ENCODE measurements around the gene DACT3.

Gene DACT3, protein sequence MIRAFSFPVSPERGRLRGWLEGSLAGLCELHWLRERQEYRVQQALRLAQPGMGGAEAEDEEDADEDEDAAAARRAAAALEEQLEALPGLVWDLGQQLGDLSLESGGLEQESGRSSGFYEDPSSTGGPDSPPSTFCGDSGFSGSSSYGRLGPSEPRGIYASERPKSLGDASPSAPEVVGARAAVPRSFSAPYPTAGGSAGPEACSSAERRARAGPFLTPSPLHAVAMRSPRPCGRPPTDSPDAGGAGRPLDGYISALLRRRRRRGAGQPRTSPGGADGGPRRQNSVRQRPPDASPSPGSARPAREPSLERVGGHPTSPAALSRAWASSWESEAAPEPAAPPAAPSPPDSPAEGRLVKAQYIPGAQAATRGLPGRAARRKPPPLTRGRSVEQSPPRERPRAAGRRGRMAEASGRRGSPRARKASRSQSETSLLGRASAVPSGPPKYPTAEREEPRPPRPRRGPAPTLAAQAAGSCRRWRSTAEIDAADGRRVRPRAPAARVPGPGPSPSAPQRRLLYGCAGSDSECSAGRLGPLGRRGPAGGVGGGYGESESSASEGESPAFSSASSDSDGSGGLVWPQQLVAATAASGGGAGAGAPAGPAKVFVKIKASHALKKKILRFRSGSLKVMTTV

DNA sequence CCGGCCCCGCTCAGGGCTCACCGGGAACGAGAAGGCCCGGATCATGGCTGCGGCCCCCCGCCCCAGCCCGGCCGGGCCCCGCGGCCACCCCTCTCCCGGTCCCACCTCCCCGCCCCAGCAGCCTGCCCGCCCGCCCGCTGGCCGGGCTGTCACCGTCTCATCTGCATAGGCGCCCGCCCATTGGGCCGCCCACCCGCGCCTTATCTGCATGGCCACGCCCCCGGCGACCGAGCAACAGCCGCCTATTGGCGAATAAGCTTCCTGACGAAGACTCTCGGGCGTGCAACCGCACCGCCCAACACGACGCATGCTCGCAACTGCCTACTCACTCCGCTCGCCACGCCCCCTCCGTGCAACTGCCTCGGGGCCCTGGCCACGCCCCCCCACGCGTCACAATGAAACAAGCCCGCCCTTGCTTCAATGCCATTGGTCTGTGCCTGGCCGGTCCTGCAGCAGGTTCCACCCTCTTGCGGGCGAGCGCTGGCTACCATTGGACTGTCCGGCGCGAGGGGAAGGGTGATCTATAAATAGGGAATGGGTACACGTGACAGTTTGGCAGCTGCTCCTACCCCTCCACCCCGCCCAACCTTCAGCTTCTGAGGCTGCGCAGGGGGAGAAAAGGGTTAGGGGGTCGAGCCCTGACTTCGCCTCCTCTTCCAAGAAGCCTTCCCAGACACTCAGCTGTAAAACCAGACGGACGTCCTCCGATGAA lies at the start of gene DACT3:
Gene DACT3, minus strand, starts transcription at position 163 of the 712 bp plus-strand sequence. Its CDS starts 118 bp downstream, at position 45.
- H3K9me3 ChIP-seq (ENCODE audit: control insufficient read depth, insufficient read depth, low read length), result no peaks in the 10 kb centered on the region
- no peaks in the 10 kb centered on the region for H3K4me1 ChIP-seq (ENCODE audit: insufficient read depth, low read length)
- peak within 1 kb of the TSS; percentile 63; the same call in 1 of the 2 replicates for H3K9ac ChIP-seq (ENCODE audit: low read depth, low read length)
- H3K36me3 ChIP-seq (ENCODE audit: insufficient read depth, low read length), result no peaks in the 10 kb centered on the region

DNA sequence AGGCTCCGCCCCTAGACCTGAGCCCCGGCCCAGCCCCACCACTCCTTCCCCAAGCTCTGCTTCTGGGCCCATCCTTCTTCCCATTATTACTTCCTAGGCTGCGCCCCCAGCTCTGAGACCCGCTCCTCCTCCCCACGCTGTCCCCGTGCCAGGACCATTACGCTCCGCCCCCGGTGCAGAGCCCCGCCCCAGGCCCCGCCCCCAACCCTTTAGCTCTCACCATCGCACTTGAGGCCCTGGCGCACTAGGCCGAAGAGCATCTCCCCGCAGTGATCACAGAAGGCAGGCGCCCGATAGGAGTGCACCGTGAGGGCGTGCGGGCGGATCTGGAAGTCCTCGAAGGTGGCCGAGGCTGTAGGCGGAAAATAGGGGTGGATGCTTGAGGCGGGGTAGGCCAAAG lies 49.7 kb upstream of the DACT3 start:
- Histone ChIP-seq H3K9me3 (ENCODE audit: control insufficient read depth, insufficient read depth, low read length) (no peaks in the 10 kb centered on the region), H3K4me1 (ENCODE audit: insufficient read depth, low read length) (peaks cover 5% of the 10 kb centered on the region; the same call in 1 of the 2 replicates), H3K36me3 (ENCODE audit: insufficient read depth, low read length) (no peaks in the 10 kb centered on the region), H3K9ac (ENCODE audit: low read depth, low read length) (no peak overlapping the region)

DNA sequence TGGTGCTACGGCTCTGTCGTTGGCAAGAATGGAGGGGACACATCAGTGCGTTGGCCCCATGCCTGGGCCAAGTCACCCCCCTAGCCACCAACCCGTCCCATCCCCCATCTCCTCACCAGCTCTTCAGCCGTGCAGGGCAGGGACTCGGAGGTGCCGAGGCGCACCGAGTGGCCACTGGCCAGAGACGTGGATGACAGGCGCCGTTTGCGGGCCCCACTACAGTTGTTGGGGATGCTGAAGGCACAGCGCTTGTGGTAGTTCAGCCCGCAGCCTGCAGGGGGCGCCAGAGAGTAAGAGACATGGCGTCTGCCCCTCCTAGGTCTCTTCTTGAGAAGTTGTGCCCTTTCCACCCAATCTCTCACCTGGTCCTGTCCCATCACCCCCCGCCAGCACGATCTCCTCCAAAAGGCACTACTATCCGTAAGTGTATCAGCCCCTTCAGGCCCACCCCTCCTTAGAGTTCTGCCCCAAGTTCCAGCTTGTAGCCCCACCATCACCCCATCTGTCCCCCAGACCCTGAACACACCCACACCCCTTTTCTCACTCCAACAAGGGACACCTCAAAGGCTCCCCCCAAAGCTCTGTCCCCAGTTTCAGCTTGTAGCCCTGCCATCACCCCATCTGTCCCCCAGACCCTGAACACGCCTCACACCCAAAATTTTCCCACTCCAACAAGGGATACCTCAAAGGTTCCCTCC lies 43.5 kb upstream of the DACT3 start:
- Histone ChIP-seq H3K36me3 (ENCODE audit: insufficient read depth, low read length) (peaks cover 13% of the 10 kb centered on the region), H3K4me1 (ENCODE audit: insufficient read depth, low read length) (no peaks in the 10 kb centered on the region), H3K9ac (ENCODE audit: low read depth, low read length) (no peak overlapping the region), H3K9me3 (ENCODE audit: control insufficient read depth, insufficient read depth, low read length) (no peaks in the 10 kb centered on the region)

DNA sequence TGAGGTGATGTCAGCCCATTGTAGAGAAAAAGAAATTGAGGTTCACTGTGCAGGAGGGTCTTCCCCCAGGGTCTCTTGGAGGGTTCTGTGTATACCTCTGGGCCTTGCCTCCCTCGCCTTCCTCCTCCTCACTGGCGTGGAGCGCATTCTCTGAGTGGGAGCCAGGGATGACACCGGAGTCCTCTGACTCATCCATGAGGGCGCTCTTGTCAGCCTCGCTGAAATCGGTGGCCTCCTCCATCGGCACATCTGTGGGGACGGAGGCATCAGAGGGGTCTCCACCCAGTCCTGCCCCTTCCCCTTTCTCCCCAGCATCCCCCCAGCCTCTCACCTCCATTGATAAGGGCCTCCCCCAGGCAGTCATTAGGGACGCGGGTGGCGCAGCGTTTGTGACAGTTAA lies 39.7 kb upstream of the DACT3 start:
- H3K9ac ChIP-seq (ENCODE audit: low read depth, low read length), result no peak overlapping the region
- H3K9me3 ChIP-seq (ENCODE audit: control insufficient read depth, insufficient read depth, low read length), result no peaks in the 10 kb centered on the region
- H3K36me3 ChIP-seq (ENCODE audit: insufficient read depth, low read length), result peaks cover 13% of the 10 kb centered on the region
- peaks cover 5% of the 10 kb centered on the region for H3K4me1 ChIP-seq (ENCODE audit: insufficient read depth, low read length)

DNA sequence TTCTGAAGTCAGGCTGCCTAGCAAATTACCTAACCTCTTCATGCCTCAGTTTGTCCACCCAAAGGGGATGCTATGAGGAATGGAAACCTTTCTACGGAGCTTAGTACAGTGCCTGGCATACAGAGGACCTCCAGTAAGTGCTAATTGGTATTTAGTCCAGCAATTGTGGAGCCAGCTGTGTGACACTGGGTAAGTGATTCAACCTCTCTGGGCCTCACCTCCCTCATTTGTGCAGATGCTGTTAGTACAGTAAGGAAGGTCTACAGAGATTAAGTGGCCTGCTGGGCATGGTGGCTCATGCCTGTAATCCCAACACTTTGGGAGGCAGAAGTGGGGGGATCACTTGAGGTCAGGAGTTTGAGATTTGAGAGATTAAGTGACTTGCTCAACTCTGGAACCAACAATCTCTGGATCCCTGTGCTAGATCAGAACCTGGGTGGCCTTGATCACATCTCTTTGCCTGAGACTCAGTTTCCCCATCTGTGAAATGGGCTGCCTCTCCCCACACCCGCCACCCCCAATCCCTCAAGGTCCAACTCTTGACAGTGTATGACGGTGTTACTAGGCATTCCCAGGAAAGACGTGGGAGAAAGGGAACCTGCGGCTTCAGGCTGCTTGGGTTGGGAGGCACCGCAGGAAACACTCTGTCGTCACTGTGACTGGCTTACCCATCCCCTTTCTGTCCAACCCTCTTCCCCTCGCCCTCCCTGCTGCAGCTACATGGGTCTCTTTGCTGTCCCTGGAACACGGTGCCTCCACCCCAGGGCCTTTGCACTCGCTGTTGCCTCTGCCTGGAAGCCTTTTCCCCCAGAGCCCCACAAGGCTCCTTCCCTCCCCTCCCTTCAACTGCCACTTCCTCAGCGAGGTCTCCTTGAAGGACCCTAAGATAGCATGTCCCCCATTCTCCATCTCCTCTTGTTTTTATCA lies 37.7 kb upstream of the DACT3 start:
- Histone ChIP-seq H3K36me3 (ENCODE audit: insufficient read depth, low read length) (peaks cover 16% of the 10 kb centered on the region), H3K9me3 (ENCODE audit: control insufficient read depth, insufficient read depth, low read length) (no peaks in the 10 kb centered on the region), H3K4me1 (ENCODE audit: insufficient read depth, low read length) (peaks cover 5% of the 10 kb centered on the region), H3K9ac (ENCODE audit: low read depth, low read length) (no peak overlapping the region)

DNA sequence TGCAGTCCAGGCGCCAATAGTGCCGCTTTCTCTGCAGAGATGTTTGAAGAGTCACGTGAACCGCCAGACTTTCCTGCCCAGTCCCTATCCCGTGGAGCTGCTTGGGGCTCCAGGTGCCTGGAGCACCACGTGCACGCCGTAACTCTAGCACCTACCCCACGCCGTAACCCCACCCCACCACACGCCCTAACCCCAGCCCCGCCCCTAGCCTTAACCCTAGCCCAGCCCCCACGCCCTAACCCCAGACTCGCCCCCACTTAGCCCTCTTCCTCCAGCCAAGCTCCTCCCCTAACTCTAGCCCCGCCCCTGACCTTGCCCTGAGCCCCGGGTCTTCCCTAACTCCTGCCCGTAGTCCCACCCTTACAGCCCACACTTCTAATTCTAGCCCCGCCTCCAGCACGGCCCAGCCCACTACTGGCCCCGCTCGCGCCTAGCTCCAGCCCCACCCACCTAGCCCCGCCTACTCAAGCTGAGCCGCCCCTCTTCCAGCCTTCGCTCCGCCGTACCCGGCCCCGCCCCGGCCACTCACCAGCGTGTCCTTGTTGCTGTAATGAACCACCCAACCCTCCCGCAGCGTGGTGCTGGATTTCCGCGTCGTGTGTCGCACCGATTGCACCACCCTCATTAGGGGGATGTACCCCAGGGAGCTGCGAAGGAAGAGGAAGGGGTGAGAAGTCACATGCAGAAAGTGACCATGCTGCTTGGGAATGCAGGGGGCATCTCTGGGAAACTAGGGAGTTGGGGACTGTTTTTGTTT lies 36.4 kb upstream of the DACT3 start:
- H3K4me1 ChIP-seq (ENCODE audit: insufficient read depth, low read length), result peaks cover 5% of the 10 kb centered on the region
- no peaks in the 10 kb centered on the region for H3K9me3 ChIP-seq (ENCODE audit: control insufficient read depth, insufficient read depth, low read length)
- H3K9ac ChIP-seq (ENCODE audit: low read depth, low read length), result peak overlapping the region; percentile 32; the same call in 1 of the 2 replicates
- H3K36me3 ChIP-seq (ENCODE audit: insufficient read depth, low read length), result peaks cover 24% of the 10 kb centered on the region

DNA sequence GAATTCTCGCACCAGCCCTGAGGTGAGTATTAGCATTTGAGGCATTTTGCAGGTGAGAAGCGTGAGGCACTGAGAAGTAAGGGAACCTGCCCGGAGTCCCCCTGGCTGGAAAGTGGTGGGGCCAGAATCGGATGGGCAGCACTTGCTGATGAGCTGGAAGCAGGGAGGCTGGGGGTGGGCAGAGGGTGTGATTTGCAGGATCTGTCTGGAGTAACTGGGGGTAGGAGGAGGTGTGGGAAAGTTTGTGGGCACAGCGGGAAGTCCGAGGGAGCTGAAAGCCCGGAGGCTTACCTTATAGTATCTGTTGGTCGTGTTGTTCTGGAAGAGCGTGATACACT lies 35.9 kb upstream of the DACT3 start:
- Histone ChIP-seq H3K4me1 (ENCODE audit: insufficient read depth, low read length) (peaks cover 5% of the 10 kb centered on the region), H3K9me3 (ENCODE audit: control insufficient read depth, insufficient read depth, low read length) (no peaks in the 10 kb centered on the region), H3K36me3 (ENCODE audit: insufficient read depth, low read length) (peaks cover 26% of the 10 kb centered on the region), H3K9ac (ENCODE audit: low read depth, low read length) (no peak overlapping the region; the same call in 1 of the 2 replicates)

DNA sequence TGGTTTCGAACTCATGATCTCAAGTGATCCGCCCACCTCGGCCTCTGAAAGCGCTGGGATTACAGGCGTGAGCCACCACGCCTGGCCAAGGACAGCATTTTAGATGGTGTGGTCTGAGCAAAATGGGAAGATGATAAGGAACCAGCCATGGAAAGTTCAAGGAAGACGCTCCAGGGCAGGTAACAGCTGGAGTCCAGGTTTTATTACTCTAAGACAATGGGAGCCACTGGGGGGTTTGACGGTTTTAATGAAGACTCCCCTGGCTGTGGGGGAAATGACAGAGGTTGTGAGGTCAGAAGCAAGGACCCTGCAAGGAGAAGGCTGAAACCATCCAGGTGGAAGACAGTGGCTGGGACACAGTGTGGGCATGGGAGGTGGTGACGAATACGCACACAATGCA lies 35.1 kb upstream of the DACT3 start:
- H3K4me1 ChIP-seq (ENCODE audit: insufficient read depth, low read length), result peaks cover 5% of the 10 kb centered on the region
- H3K9ac ChIP-seq (ENCODE audit: low read depth, low read length), result no peak overlapping the region
- H3K9me3 ChIP-seq (ENCODE audit: control insufficient read depth, insufficient read depth, low read length), result no peaks in the 10 kb centered on the region
- H3K36me3 ChIP-seq (ENCODE audit: insufficient read depth, low read length), result peaks cover 25% of the 10 kb centered on the region

DNA sequence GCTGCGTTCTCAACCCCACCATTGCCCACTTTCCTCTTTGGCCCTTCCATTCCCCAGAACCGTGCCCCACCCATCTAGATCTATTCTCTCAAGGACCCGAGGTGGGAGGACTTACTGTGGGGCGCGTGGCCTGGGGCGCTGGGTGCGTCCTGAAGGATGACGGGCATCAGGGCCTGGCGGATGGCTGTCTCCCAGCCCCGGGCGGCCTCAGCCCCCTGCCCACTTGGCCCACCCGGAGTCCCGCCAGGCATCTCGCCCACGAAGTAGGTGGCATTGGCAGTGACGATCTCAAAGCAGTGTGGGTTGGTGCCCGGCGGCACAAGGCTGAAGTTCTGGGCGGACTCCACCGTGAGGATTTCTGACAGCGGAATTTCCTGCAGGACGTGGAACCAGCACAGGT lies 32.8 kb upstream of the DACT3 start:
- Histone ChIP-seq H3K36me3 (ENCODE audit: insufficient read depth, low read length) (peaks cover 25% of the 10 kb centered on the region), H3K4me1 (ENCODE audit: insufficient read depth, low read length) (peaks cover 5% of the 10 kb centered on the region), H3K9ac (ENCODE audit: low read depth, low read length) (no peak overlapping the region), H3K9me3 (ENCODE audit: control insufficient read depth, insufficient read depth, low read length) (no peaks in the 10 kb centered on the region)

DNA sequence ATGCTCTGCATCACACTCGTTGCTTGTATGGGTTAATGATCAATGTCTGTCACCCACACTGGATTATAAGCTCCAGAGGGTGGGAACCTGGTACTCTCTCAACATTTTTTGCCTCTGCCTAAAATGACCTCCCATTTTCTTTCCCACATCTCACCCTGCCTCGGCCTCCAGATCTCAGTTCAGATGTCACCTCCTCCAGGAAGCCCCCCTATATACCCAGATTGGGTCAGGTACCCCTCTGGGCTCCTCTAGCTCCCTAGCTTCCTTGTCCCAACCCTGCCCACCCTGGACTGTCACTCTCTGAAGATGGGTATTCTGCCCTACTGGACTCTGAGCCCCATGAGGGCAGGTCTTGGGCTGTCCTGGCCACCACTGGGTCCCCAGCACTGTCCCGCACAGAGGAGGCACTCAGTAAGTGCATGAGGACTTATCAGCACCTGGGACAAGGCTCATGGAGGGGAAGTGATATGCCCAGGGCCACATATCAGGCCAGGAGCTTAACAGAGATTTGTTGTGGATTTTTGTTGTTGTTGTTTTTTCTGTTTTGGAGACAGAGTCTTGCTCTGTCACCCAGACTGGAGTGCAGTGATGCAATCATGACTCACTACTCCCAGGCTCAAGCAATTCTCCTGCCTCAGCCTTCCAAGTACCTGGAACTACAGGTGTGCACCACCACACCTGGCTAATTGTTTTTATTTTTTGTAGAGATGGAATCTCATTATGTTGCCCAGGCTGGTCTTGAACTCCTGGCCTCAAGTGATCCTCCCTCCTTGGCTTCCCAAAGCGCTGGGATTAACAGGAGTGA lies 32.1 kb upstream of the DACT3 start:
- H3K9ac ChIP-seq (ENCODE audit: low read depth, low read length), result no peak overlapping the region
- peaks cover 5% of the 10 kb centered on the region for H3K4me1 ChIP-seq (ENCODE audit: insufficient read depth, low read length)
- H3K9me3 ChIP-seq (ENCODE audit: control insufficient read depth, insufficient read depth, low read length), result no peaks in the 10 kb centered on the region
- peaks cover 25% of the 10 kb centered on the region for H3K36me3 ChIP-seq (ENCODE audit: insufficient read depth, low read length)

DNA sequence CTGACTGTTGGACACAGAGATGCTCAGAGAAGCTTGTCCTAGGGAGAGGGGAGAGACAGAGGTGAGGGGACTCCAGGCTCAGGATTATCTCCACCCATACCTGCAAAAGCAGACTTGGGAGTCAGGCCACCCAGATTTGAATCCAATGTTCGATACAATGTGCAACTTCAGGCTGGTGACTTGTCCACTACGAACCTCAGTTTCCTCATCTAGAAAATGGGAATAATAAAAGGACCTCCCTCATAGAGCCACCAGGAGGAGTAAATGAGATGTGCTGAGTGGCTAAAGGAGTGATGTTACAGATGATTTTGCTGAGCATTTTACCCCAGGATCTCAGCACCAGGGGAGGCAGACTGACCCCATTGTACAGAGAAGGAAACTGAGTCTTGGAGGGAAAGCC lies 31.0 kb upstream of the DACT3 start:
- Histone ChIP-seq H3K9ac (ENCODE audit: low read depth, low read length) (no peak overlapping the region), H3K36me3 (ENCODE audit: insufficient read depth, low read length) (peaks cover 34% of the 10 kb centered on the region), H3K9me3 (ENCODE audit: control insufficient read depth, insufficient read depth, low read length) (no peaks in the 10 kb centered on the region), H3K4me1 (ENCODE audit: insufficient read depth, low read length) (peaks cover 4% of the 10 kb centered on the region)

DNA sequence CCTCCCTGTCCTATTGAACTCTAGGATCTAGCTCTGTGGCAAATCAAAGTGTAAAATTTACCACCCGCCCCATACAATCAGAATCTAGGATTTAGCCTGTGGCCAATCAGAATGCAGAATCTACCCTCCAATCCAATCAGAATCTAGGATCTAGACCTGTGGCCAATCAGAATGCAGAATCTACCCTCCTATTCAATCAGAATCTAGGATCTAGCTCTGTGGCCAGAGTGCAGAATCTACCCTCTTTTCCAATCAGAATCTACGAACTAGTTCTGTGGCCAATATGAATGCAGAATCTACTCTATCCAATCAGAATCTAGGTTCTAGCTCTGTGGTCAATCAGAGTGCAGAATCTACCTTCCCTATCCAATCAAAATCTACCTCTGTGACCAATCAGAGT lies 30.1 kb upstream of the DACT3 start:
- Histone ChIP-seq H3K4me1 (ENCODE audit: insufficient read depth, low read length) (no peaks in the 10 kb centered on the region), H3K36me3 (ENCODE audit: insufficient read depth, low read length) (peaks cover 34% of the 10 kb centered on the region), H3K9me3 (ENCODE audit: control insufficient read depth, insufficient read depth, low read length) (no peaks in the 10 kb centered on the region), H3K9ac (ENCODE audit: low read depth, low read length) (no peak overlapping the region)

All from ES-I3 (cell line).